Hematopoietic multipotent progenitor cell treated with erythropoietin and hydrocortisone succinate and interleukin-3 and kit ligand, for 4 days (in vitro differentiated cells): Measurements from ENCODE around the gene SND1.

ENCODE experiments used
- DNase-seq: peaks from one replicate; pipeline ENCODE4 v3.0.0-alpha.2; 2015

SND1 gene

GRCh38 chr7:128006550-128007302 lies 354.7 kb downstream of the SND1 start:
- DNase-seq, result no peak

- no peak for DNase-seq
Observed at GRCh38 chr7:128007303-128007680, 355.3 kb downstream of the SND1 start.

- no peak for DNase-seq
Observed at GRCh38 chr7:128008141-128008540, 356.1 kb downstream of the SND1 start.

GRCh38 chr7:128008744-128009143 lies 356.8 kb downstream of the SND1 start:
- DNase-seq, result no peak

- DNase-seq, result peak; percentile 40
Observed at GRCh38 chr7:128010391-128011127, 358.6 kb downstream of the SND1 start.

- no peak for DNase-seq
Observed at GRCh38 chr7:128011131-128011661, 359.2 kb downstream of the SND1 start.

GRCh38 chr7:128014811-128015210 lies 362.8 kb downstream of the SND1 start:
- no peak for DNase-seq

- no peak for DNase-seq
Observed at GRCh38 chr7:128017460-128017859, 365.5 kb downstream of the SND1 start.

- DNase-seq, result no peak
Observed at GRCh38 chr7:128017862-128018845, 366.2 kb downstream of the SND1 start.

GRCh38 chr7:128019288-128019687 lies 367.3 kb downstream of the SND1 start:
- DNase-seq, result no peak

GRCh38 chr7:128020159-128020558 lies 368.2 kb downstream of the SND1 start:
- DNase-seq, result peak; percentile 67

- no peak for DNase-seq
Observed at GRCh38 chr7:128021366-128021765, 369.4 kb downstream of the SND1 start.

- DNase-seq, result no peak
Observed at GRCh38 chr7:128022631-128023532, 370.9 kb downstream of the SND1 start.

- no peak for DNase-seq
Observed at GRCh38 chr7:128024151-128024550, 372.2 kb downstream of the SND1 start.

GRCh38 chr7:128025380-128025779 lies 373.4 kb downstream of the SND1 start:
- DNase-seq, result no peak

- no peak for DNase-seq
Observed at GRCh38 chr7:128025819-128026218, 373.8 kb downstream of the SND1 start.

- DNase-seq, result no peak
Observed at GRCh38 chr7:128026551-128026950, 374.6 kb downstream of the SND1 start.

GRCh38 chr7:128027485-128027980 lies 375.5 kb downstream of the SND1 start:
- DNase-seq, result no peak

GRCh38 chr7:128029405-128029995 lies 377.5 kb downstream of the SND1 start:
- DNase-seq, result no peak

GRCh38 chr7:128030263-128030653 lies 378.3 kb downstream of the SND1 start:
- DNase-seq, result no peak
